AG08396 (cell line): Measurements from ENCODE around the gene LRRC40.
"Not testable (repeated sequence)": the region's sequence is repeated elsewhere in the genome, so short reads cannot be mapped to it uniquely, and the experiment has no call there.

Experiments used
- DNase-seq: peaks from one replicate; pipeline ENCODE4 v3.0.0; 2012; ENCODE audit warnings: low spot score, mixed read lengths

Gene LRRC40

DNA sequence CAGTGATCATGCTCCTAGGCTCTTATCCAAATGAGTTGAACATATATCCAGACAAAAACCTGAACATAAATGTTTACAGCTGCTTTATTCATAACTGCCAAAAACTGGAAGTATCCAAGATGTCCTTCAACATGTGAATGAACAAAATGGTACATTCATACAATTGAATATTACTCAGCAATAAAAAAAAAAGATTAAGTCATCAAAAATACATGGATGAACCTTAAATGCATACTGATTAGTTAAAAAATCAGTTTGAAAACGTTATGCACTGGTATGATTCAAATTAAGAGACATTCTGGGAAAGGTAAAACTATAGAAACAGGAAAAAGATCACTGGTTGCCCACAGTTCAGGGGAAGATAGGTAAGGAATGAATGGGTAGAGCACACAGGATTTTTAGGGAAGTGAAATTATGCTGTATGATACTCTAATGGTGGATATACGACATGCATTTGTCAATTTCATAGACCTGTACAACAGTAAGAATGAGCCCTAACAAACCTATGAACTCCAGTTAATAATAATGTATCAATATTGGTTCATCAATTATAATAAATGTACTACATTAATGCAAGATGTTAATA is 3.1 kb downstream of the LRRC40 start:
- DNase-seq: no peak

- DNase-seq: no peak
These were observed 5.3 kb downstream of the LRRC40 start for GRCh38 chr1:70200065-70200464.

DNA sequence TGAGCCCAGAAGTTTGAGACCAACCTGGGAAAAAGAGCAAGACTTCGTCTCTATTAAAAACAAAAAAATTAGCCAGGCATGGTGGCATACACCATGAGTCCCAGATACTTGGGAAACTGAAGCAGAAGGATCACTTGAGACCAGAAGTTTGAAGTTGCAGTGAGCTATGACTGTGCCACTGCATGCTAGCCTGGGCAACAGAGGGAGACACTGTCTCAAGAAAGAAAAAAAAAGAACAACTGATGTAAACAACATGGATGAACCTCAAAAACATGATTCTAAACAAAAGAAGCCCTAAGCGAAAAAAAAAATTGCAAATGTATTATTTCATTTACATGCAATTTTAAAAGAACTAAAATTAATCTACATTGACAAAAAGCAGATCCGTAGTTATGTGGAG is 9.0 kb downstream of the LRRC40 start:
- no peak for DNase-seq

- no peak for DNase-seq
These were observed 10.0 kb downstream of the LRRC40 start for GRCh38 chr1:70195342-70195741.

DNA sequence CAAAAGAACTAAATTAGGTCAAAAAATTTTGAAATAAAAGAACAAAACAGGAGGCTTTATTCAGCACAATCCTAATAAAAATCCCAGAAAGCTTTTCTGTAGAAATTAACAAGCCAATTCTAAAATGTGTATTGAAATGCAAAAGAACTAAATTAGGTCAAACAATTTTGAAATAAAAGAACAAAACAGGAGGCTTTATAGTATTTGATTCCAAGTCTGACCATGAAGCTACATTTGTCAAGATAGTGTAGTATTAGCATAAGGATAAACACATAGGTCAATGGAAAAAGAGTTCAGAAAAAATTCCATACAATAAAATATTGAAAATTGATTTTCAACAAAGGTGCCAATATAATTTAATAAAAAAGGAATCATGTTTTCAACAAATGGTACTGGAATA is 10.8 kb downstream of the LRRC40 start:
- no peak for DNase-seq

- DNase-seq: not testable (repeated sequence)
These were observed 12.9 kb downstream of the LRRC40 start for GRCh38 chr1:70192446-70192845.

DNA sequence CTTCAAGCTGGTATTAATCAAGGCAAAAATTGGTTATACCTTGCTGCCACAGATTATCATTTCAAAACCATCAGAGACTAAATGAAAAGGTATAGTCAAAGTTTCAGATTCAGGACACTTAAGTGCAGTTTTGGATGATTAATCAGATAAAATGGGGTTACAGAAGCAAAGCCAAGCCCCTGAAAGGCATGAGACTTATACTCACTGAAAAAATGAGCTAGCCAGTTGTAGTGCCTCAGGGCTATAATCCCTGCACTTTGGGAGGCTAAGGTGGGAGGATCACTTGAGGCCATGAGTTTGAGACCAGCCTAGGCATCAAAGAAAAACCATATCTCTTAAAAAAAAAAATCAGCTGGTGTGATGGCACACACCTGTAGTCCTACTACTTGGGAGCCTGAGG is 15.2 kb downstream of the LRRC40 start:
- no peak for DNase-seq

GRCh38 chr1:70188522-70188921 is 16.9 kb downstream of the LRRC40 start:
- no peak for DNase-seq

GRCh38 chr1:70185181-70185580 is 20.2 kb downstream of the LRRC40 start:
- DNase-seq: not testable (repeated sequence)

GRCh38 chr1:70171512-70171911 is 33.9 kb downstream of the LRRC40 start:
- no peak for DNase-seq

GRCh38 chr1:70169018-70169839 is 36.1 kb downstream of the LRRC40 start:
- DNase-seq: no peak

- DNase-seq: no peak
These were observed 37.1 kb downstream of the LRRC40 start for GRCh38 chr1:70168283-70168682.

DNA sequence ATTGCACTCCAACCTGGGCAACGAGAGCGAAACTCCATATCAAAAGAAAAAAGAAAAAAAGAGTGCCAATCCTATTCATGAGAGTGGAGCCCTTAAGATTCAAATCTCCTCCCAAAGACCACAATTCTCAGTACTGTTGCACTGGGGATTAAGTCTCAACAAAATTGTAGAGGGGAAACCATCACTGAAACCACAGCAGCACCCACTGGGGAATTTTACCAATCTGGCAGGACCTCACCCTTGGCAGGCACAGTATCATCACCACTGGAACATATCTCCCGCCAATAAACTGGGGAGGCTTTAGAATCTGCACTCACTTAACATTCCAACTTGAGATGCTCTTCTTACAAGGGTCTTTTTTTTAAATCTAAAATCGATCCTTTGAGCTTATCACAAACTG is 41.0 kb downstream of the LRRC40 start:
- DNase-seq: no peak

DNA sequence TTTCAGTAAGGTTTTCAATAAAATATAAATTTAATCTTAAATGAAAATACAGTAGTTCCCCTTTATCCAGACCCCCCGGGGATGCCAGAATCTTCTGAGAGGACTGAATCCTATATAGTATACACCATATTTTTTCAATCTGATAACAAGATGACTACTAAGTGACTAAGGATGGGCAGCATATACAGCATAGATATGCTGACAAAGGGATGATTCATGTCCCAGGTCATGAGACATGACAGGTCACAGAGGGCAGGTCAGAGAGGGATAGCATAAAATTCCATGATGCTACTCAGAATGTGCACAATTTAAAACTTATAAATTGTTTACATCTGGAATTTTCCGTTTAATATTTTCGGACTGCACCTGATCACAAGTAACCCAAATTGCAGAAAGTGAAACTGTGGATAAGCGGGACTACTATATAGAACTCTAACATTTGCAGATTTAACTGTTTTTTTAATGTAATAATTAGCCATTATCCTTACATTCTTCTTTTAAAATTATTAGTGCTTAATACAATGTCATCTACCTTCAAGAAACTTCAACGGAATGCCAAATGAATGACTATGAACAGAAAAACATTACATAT is 48.8 kb downstream of the LRRC40 start:
- no peak for DNase-seq

DNA sequence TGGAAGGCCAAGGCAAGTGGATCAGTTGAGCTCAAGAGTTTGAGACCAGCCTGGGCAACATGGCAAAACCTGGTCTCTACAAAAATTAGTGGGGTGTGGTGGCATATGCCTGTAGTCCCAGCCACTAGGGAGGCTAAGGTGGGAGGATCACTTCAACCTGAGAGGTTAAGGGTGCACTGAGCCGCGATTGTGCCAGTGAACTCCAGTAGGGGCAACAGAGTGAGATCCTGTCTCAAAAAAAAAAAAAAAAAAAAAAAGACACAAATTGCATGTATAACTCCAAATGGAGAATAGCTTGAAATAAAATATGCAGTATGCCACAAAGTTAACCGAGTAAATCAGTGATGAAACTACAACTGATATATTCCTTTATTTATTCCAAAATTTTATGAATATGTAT is 51.6 kb downstream of the LRRC40 start:
- no peak for DNase-seq

GRCh38 chr1:70150444-70150843 is 54.9 kb downstream of the LRRC40 start:
- DNase-seq: no peak

GRCh38 chr1:70146488-70146887 is 58.9 kb downstream of the LRRC40 start:
- peak; percentile 29 for DNase-seq

GRCh38 chr1:70143048-70143659 is 62.2 kb downstream of the LRRC40 start:
- DNase-seq: peak; percentile 12

DNA sequence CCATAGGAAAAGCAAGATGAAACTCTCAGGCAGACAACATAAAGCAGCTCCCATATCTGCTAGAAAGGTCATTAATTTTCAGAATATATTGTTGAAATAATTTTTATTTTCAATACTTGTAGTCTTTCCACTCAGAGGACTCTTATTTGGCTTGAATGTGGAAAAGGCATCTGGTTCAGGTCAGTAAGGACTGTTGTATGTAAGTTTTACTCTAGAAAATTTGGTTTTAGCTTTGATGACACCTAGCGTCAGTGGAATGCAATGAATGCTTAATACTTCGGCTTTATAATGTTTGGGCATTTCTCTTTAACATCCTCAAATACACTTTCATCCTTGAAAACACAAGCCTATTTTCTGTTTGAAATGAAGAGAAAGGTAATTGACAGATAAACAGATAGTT is 63.3 kb downstream of the LRRC40 start:
- peak; percentile 6 for DNase-seq

DNA sequence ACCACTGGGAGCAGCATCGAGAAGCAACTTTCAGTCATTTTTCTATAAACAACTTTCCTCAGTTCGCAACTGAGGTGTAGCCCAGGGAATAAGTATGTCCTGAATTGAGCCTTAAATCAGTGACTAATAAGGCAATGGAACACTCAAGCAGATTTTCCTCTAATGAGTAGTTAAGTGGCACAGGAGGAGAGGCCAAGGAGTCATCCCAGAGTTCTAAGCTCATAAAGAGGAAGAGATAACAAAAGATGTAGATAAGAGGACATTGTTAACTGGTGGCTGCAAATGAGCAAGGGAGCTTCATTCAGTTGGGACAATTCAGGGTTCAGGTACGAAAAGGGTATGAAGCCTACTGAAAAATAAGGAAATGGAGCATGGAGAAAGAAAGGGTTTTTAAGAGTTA is 64.5 kb downstream of the LRRC40 start:
- peak; percentile 3 for DNase-seq

DNA sequence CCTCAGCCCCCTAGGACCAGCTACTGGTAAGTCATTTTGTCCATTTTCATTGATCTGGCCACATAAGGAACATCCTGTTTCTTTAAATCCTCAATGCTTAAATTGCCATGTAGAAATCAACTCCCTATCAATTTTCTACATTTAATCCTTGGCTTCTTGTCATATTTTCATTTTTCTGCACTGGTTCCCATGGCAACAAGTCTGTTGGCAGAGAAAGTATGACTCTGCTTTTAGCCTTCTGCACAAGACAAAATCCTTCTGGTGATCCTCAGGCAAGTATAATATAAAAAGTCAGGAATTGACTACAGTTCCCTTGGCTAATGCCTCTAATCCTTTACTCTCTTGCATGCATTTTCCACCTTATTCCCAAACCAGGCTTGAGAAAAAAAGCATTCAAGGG is 65.0 kb downstream of the LRRC40 start:
- peak; percentile 16 for DNase-seq

- DNase-seq: peak; percentile 2
These were observed 71.2 kb downstream of the LRRC40 start for GRCh38 chr1:70134148-70134547.

DNA sequence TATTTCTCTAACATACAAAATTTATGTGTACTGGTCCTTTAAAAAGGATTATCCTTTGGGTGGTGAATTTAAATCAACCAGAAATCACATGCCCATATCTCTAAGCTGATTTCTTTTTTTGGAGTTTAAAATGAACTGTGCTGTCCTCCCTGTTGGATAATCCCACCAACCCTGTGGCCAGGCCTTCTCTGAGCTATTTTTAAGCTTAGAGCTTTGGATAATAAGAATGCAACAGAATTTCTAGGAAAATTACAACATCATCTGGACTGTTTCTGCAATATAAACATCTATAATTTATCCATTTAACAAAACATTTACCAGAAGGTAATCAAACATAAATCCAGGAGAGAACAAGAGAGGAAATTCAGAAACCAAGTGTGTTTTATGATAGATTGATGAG is 88.3 kb downstream of the LRRC40 start:
- DNase-seq: no peak
